Tibial nerve (tissue), 4 donors: ENCODE data around the gene C1orf174. TPM values are rescaled to one million over a fixed set of nuclear protein-coding genes. Genes with fewer than 3 reads are reported as not detected.

Experiments
- DNase-seq, 2 donors: peaks; one replicate each; pipeline ENCODE4 v3.0.0-alpha.2; 2019; ENCODE audit warnings: low spot score in 2 of 2
- H3K27ac ChIP-seq, 4 donors: fragments of 200-600 bp; sonication (generic) in 3 of 4; one replicate each; pipeline ENCODE4 v1.5.1; 2017 to 2019; ENCODE audit warnings: mild to moderate bottlenecking in 1 of 4
- H3K27me3 ChIP-seq, 2 donors: fragments of 200-600 bp; sonication (generic) in 1 of 2; one replicate each; pipeline versions ENCODE4 v1.5.1 to v1.6.0; 2017 to 2019
- H3K36me3 ChIP-seq, 3 donors: fragments of 200-600 bp; sonication (generic); one replicate each; pipeline ENCODE4 v1.5.1; 2018 to 2019
- H3K4me1 ChIP-seq, 4 donors: fragments of 200-600 bp; sonication (generic) in 3 of 4; one replicate each; pipeline ENCODE4 v1.5.1; 2017 to 2019
- H3K4me3 ChIP-seq, 4 donors: fragments of 200-600 bp; sonication (generic) in 3 of 4; one replicate each; pipeline ENCODE4 v1.5.1; 2017 to 2019; ENCODE audit warnings: mild to moderate bottlenecking in 1 of 4, moderate library complexity in 1 of 4
- H3K9me3 ChIP-seq, 4 donors: fragments of 200-600 bp; sonication (generic) in 3 of 4; one replicate each; pipeline ENCODE4 v1.5.1; 2017 to 2019
- EP300 ChIP-seq, 2 donors: sonication (generic); formaldehyde crosslinking; IDR thresholded peaks; one replicate each; pipeline ENCODE4 v1.6.1; 2017; ENCODE audit warnings: antibody characterized with exemption in 2 of 2, mild to moderate bottlenecking in 1 of 2
- POLR2A ChIP-seq, 2 donors: fragments of 450-650 bp; IDR thresholded peaks; one replicate each; pipeline ENCODE4 v1.6.1; 2017; ENCODE audit warnings: antibody characterized with exemption in 2 of 2, mild to moderate bottlenecking in 2 of 2, moderate library complexity in 2 of 2
- WGBS, 2 donors: methylation state at CpG; one replicate each; pipeline ENCODE4 v1.1.5; 2018; 5-methylcytosine and 5-hydroxymethylcytosine counted together
- total RNA-seq, 4 donors: library from RNA; depleted of rRNA; stranded (reverse); fragments of >200 nt; gene quantifications; one replicate each; pipeline ENCODE4 v1.1.0, GENCODE V29; 2016
- TF ChIP-seq, protein P1 (sequence below), 5 experiments: fragments of 200-600 bp in 3 of 5; fragments of 450-650 bp in 2 of 5; sonication (generic) in 3 of 5; IDR thresholded peaks; one replicate each; pipeline ENCODE4 v1.5.1; 2016 to 2019; ENCODE audit warnings: antibody characterized with exemption in 5 of 5, mild to moderate bottlenecking in 3 of 5, moderate library complexity in 2 of 5

Gene C1orf174
- total RNA-seq, 4 donors from 2014 or later: 18.2 to 24.6 (median 19.1) TPM

GRCh38 chr1:3940754-3941345 is 40.8 kb upstream of the C1orf174 start:
- 57 to 62% methylated on average over 12 of the region's 12 CpGs for WGBS, 2 donors
- H3K4me1 ChIP-seq: no peaks in the 10 kb centered on the region
- DNase-seq: no peak
- no peak overlapping the region for H3K4me3 ChIP-seq
- TF ChIP-seq POLR2A (IDR thresholded peaks at IDR 0.05): no peak
- no peak overlapping the region for H3K27ac ChIP-seq
- no peaks in the 10 kb centered on the region for H3K36me3 ChIP-seq
- H3K27me3 ChIP-seq: no peaks in the 10 kb centered on the region
- H3K9me3 ChIP-seq: peaks cover 0 to 19% (median 2%) of the 10 kb centered on the region in 4 donors

- Histone ChIP-seq H3K4me1 (no peaks in the 10 kb centered on the region), H3K36me3 (no peaks in the 10 kb centered on the region), H3K9me3 (peaks cover 0 to 25% (median 2%) of the 10 kb centered on the region in 4 donors), H3K27ac (no peak overlapping the region), H3K4me3 (no peak overlapping the region), H3K27me3 (no peaks in the 10 kb centered on the region)
- TF ChIP-seq POLR2A (IDR thresholded peaks at IDR 0.05) (no peak), EP300 (IDR thresholded peaks at IDR 0.05) (no peak)
- DNase-seq: no peak
- 61 to 62% methylated on average over 15 of the region's 15 CpGs for WGBS, 2 donors
Measured at GRCh38 chr1:3940081-3940753, 40.1 kb upstream of the C1orf174 start.

DNA sequence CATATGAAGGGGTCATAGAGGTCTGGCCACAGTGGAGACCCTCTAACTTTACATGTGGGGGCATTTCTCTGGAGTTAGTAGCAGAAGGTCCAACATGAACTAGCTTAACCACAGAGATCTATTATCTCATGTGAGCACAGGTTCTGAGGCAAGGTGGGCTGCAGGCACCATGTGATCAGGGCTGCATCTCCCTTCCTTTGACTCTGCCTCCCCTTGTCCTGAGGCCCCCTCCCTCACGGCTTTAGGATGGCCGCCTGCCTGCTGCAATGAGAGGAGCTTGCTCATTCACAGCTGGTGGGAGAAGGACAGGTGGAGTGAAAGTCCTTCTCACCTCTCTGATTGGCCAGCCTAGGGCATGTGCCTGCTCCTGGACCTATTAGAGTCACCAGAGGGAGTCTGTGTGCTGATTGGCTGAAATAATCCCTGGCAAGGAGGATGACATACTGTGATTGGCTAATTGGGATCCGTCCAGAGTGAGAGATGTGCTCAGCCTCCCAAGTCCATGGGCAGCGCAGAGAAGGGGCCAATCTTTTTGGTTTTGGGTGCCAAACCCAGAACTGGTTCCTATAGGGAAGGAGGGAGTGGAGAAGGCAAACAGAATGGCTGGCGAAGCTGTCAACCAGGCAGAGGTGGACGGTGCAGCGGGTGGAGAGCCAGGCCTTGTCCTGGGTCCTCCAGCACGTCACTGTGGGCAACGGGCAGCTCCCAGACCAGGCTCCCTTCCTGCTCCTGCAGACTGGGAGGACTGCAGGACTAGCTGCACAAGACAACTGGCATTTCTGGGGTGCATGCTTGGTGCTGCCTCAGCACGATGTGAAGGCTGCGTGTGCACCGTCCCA is 39.4 kb upstream of the C1orf174 start:
- Histone ChIP-seq H3K27ac (no peak overlapping the region), H3K36me3 (no peaks in the 10 kb centered on the region), H3K4me3 (no peak overlapping the region), H3K9me3 (peaks cover 0 to 32% (median 3%) of the 10 kb centered on the region in 4 donors), H3K4me1 (no peaks in the 10 kb centered on the region), H3K27me3 (no peaks in the 10 kb centered on the region)
- 83 to 87% methylated on average over 9 to 12 of the region's 12 CpGs for WGBS, 2 donors
- no peak for TF ChIP-seq EP300 (IDR thresholded peaks at IDR 0.05)
- TF ChIP-seq POLR2A (IDR thresholded peaks at IDR 0.05): no peak
- TF ChIP-seq, protein P1, sequence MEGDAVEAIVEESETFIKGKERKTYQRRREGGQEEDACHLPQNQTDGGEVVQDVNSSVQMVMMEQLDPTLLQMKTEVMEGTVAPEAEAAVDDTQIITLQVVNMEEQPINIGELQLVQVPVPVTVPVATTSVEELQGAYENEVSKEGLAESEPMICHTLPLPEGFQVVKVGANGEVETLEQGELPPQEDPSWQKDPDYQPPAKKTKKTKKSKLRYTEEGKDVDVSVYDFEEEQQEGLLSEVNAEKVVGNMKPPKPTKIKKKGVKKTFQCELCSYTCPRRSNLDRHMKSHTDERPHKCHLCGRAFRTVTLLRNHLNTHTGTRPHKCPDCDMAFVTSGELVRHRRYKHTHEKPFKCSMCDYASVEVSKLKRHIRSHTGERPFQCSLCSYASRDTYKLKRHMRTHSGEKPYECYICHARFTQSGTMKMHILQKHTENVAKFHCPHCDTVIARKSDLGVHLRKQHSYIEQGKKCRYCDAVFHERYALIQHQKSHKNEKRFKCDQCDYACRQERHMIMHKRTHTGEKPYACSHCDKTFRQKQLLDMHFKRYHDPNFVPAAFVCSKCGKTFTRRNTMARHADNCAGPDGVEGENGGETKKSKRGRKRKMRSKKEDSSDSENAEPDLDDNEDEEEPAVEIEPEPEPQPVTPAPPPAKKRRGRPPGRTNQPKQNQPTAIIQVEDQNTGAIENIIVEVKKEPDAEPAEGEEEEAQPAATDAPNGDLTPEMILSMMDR (IDR thresholded peaks at IDR 0.05): no peak
- DNase-seq: no peak

GRCh38 chr1:3932156-3932919 is 32.3 kb upstream of the C1orf174 start:
- Histone ChIP-seq H3K9me3 (peaks cover 0 to 35% (median 3%) of the 10 kb centered on the region in 4 donors), H3K36me3 (no peaks in the 10 kb centered on the region), H3K4me3 (no peak overlapping the region), H3K27me3 (peaks cover 0 to 7% of the 10 kb centered on the region in 2 donors), H3K27ac (no peak overlapping the region), H3K4me1 (no peaks in the 10 kb centered on the region)
- 72 to 83% methylated on average over 21 of the region's 21 CpGs for WGBS, 2 donors
- no peak for DNase-seq
- TF ChIP-seq, protein P1 (IDR thresholded peaks at IDR 0.05): no peak

DNA sequence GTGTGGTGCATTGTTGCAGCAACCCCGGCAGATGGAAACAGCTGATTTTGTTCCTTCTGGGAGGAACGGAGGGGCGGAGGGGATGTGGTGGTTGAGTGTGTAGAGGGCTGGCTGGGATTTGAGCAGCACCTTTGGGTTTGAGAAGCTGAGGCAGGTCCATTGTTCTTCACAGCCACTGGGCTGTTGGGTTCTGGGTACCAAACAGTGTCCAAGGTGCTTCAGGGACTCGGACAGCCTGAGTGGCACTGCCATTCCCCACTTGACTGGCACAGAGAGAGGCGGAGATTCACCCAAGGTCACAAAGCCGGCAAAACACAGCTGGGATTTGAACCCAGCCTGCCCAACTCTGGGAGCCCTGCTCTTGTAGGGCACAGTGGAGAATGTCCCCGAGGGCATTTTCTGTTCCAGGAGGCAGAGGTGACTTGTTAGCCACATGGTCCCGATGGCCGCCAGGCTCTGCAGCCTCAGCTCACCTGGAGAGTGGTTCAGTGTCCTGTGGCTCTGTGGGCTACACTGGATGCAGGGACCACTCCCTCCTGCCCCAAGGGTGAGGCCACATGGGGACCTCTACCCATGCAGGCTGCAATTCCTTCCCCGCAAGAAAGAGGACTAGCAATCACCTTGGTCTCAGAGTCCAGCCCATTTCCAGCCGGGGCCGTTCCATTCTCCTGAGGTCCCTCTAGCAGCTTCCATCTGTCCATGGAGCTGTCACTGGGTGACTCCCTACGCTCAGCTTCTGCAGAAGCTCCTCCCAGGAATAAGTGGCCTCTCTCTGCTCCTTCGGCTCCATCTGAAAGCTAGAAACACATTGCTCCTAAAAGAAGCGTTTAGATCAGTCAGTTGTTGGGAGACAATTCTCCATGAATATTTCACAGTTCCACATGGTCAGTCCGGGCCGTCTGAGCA is 31.2 kb upstream of the C1orf174 start:
- Histone ChIP-seq H3K4me3 (no peak overlapping the region), H3K36me3 (no peaks in the 10 kb centered on the region), H3K4me1 (no peaks in the 10 kb centered on the region), H3K9me3 (peaks cover 0 to 24% (median 1%) of the 10 kb centered on the region in 4 donors), H3K27me3 (peaks cover 0 to 7% of the 10 kb centered on the region in 2 donors), H3K27ac (no peak overlapping the region)
- no peak for DNase-seq
- TF ChIP-seq, protein P1 (IDR thresholded peaks at IDR 0.05): no peak
- no peak for TF ChIP-seq POLR2A (IDR thresholded peaks at IDR 0.05)
- no peak for TF ChIP-seq EP300 (IDR thresholded peaks at IDR 0.05)
- WGBS, 2 donors: 64 to 76% methylated on average over 10 to 16 of the region's 17 CpGs
